D721Med (cell line): ENCODE measurements around the gene HRAS.
A peak's percentile ranks its signal among the peaks of the same experiment; 100 is the strongest.

Source experiments
- DNase-seq: peaks from one replicate; pipeline ENCODE4 v3.0.0; 2011; ENCODE audit warnings: low spot score; ENCODE audit not compliant: insufficient read length
- FAIRE-seq: peaks from 2 replicates; lab custom pipeline; 2011; peaks lifted over from hg19 to GRCh38; lab: Jason Lieb, UNC
- TF ChIP-seq, protein P1 (sequence below): IDR thresholded peaks from 2 replicates; pipeline ENCODE4 v1.5.1; 2012; ENCODE audit warnings: mild to moderate bottlenecking, control low read depth; ENCODE audit not compliant: insufficient read depth; ENCODE audit errors: missing control alignments

Gene HRAS

DNA sequence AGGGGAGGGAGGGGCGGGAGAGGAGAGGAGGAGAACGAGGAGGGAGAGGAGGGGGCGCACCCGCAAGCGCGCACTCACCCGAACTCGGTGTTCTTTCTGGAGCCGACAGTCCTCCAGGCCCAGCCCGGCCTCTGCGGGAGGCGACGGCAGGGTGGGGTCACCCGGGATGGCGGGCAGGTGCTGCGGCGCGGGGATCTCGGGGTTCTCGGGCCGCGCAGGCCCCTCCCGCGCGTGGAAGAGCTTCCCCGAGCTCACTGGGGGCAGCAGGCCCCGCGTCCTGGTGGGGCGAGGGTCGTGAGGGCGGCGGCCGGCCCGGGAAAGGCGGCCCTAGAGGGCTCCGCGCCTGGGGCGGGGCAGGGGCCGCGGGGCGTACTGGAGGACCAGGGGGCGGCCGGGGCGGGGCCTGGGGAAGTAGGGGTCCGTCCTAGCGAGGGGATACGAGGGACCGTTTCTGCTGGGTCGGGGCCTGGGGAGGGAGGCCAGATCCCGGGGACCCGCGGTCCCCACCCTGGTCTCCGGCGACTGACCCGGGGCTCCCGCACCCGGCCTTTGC, 19.9 kb upstream of the HRAS start:
- TF ChIP-seq, protein P1, sequence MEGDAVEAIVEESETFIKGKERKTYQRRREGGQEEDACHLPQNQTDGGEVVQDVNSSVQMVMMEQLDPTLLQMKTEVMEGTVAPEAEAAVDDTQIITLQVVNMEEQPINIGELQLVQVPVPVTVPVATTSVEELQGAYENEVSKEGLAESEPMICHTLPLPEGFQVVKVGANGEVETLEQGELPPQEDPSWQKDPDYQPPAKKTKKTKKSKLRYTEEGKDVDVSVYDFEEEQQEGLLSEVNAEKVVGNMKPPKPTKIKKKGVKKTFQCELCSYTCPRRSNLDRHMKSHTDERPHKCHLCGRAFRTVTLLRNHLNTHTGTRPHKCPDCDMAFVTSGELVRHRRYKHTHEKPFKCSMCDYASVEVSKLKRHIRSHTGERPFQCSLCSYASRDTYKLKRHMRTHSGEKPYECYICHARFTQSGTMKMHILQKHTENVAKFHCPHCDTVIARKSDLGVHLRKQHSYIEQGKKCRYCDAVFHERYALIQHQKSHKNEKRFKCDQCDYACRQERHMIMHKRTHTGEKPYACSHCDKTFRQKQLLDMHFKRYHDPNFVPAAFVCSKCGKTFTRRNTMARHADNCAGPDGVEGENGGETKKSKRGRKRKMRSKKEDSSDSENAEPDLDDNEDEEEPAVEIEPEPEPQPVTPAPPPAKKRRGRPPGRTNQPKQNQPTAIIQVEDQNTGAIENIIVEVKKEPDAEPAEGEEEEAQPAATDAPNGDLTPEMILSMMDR: no peak
- no peak for FAIRE-seq
- no peak for DNase-seq

DNA sequence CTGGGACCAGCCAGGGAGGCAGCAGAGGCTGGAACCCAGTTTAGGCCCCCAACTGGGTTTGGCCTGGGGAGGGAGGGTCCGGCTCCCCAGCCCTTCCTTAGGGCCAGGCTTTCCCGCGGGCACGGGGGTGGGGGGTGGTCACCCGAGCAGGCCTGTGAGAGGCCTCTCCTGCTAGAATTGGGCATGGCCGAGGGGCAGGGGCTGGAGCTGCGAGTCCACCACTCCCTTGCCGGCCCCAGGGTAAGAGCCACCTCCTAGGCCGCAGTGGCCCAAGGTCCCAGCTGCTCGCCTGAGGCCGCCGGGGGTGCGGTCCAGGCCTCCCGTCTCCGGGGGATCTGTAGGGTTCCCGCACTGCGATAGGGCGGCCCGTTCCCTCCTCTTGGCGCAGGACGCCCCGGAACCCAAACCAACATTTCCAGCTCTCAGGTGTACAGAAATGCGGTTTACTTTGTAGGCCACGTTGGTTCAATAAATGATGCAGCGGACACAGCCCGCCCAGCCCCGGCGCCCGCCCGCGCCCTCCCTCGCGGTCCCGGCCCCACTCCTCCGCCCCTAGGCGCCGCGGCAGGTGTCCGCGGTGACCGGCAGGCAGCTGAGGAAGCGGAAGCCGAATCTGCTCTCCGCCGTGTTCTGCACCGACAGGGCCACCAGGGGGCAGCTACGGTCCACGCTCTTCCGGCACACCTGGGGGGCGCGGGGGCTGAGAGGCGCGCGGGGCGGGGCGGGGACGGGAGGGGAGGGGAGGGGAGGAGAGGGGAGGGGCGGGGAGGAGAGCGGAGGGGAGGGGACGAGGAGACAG, 19.3 kb upstream of the HRAS start:
- peak; percentile 45 for DNase-seq
- TF ChIP-seq, protein P1: peak; percentile 63
- FAIRE-seq: no peak

DNA sequence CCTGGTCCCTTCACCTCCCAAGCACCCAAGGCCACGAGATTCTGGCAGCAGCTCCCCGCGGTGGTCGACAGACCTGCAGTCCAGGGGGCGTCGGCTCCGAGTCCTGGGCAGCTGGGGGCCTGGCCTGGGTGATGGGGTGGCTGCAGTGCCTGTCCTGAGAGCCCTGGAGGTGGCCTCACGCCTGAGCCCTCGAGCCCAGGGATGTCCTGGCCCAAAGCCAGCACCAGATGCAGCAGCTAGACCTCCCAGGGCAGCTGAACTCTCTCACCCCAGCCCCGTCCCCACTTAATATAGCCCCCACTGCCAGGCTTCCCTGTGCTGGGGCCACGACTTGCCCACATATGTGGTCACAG, 18.6 kb upstream of the HRAS start:
- no peak for FAIRE-seq
- TF ChIP-seq, protein P1: no peak
- DNase-seq: no peak

DNA sequence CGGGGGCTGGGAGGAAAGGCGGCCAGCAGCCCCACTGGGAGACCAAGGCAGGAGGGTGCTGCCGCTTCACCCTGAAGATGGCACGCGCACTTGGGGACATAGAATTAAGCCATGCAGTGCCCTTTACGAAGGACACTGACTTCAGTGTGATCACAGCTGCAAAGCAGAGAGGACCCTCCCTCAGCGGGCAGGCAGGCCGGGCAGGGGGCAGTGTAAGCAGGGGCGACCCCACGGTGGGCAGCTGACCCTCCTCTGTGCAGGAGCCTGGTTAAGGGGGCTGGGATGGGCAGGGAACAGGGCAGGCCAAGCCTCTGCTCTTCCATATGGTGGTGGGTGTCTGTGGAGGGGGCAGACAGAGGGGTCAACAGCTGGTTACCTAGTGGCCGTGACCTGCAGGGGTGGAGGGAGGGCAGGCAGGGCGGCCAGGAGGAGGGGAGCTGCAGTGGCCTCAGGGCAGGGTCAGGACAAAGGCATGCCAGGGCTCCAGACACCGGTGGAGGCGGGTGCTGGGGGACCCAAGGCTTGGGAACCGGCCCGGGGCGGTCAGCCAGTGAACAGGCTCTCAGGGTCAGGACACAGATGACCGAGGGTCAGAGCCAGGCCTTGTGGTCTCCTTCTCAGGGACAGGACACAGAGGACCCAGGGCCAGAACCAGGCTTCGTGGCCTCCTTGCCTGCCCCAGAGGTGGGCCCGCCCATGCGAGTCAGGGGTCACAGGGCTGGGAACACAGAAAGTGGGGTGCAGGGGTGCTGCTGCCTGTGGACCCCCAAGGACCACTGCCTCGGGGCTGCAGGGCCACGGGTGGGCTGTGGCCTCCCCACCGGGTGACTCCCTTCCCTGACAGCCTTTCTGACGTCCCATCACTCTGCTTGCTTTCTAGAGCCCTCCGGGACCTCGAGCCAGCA, 18.0 kb upstream of the HRAS start:
- no peak for FAIRE-seq
- TF ChIP-seq, protein P1: no peak
- no peak for DNase-seq

DNA sequence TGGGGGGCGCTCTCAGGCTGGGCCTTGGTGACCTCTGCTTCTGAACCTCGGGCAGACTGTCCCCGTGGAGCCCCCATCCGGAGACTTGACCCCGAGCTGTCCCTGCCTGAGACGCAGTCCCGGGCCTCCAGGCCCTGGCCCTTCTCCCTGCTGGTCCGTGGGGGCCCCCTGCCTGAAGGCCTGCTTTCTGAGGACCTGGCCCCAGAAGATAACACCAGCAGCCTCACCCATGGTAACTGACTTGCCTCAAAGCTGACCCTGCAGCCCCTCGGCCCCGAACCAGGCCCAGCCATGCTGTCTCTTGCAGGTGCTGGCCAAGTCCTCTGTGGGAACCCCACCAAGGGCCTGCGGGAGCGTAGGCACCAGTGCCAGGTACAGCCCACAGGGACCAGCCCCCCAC, 16.2 kb upstream of the HRAS start:
- TF ChIP-seq, protein P1: no peak
- DNase-seq (no peak), FAIRE-seq (no peak)

DNA sequence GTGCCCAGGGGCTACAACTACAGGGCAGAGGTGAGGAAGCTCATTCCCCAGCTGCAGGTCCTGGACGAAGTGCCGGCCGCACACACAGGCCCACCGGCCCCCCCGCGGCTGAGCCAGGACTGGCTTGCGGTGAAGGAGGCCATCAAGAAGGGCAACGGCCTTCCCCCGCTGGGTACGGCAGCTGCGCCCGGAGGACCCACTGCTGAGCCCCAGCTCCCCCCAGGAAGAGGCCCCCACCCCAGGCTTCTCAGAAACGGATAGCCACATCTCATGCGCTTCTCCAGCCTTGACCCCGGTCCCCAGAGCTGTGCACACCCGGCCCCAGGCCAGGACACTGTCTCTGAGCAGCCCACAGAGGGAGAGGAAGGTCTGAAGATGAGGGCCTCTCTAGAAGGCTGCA, 15.8 kb upstream of the HRAS start:
- no peak for FAIRE-seq
- DNase-seq: no peak
- TF ChIP-seq, protein P1: no peak
